ENCODE measurements around the gene INPP4B.

INPP4B gene

GRCh38 chr4:142846108-142846728 is at the start of gene INPP4B:
Gene INPP4B (minus strand): TSS chr4:142846301.
- DNase-seq: no peak

GRCh38 chr4:142893012-142893411 is 46.9 kb upstream of the INPP4B start:
- DNase-seq: no peak

- no peak for DNase-seq
These were observed 40.5 kb upstream of the INPP4B start for GRCh38 chr4:142886566-142886965.

GRCh38 chr4:142883040-142883832 is 37.1 kb upstream of the INPP4B start:
- DNase-seq: no peak

- DNase-seq: no peak
These were observed 36.1 kb upstream of the INPP4B start for GRCh38 chr4:142882159-142882558.

- no peak for DNase-seq
These were observed 35.2 kb upstream of the INPP4B start for GRCh38 chr4:142881331-142881730.

GRCh38 chr4:142875117-142875516 is 29.0 kb upstream of the INPP4B start:
- DNase-seq: no peak

- DNase-seq: no peak
These were observed 28.6 kb upstream of the INPP4B start for GRCh38 chr4:142874684-142875083.

- DNase-seq: no peak
These were observed 20.6 kb upstream of the INPP4B start for GRCh38 chr4:142866685-142867084.

GRCh38 chr4:142861351-142861750 is 15.2 kb upstream of the INPP4B start:
- no peak for DNase-seq

GRCh38 chr4:142858965-142859364 is 12.9 kb upstream of the INPP4B start:
- DNase-seq: no peak

GRCh38 chr4:142858446-142858845 is 12.3 kb upstream of the INPP4B start:
- DNase-seq: no peak

GRCh38 chr4:142856576-142856975 is 10.5 kb upstream of the INPP4B start:
- DNase-seq: no peak

GRCh38 chr4:142850478-142850877 is 4.4 kb upstream of the INPP4B start:
- DNase-seq: no peak

- peak; percentile 59 for DNase-seq
These were observed 862 bp upstream of the INPP4B start for GRCh38 chr4:142846729-142847596.

- no peak for DNase-seq
These were observed 601 bp downstream of the INPP4B start for GRCh38 chr4:142845293-142846107.

GRCh38 chr4:142844782-142845181 is 1.3 kb downstream of the INPP4B start:
- DNase-seq: no peak

GRCh38 chr4:142840516-142841123 is 5.5 kb downstream of the INPP4B start:
- no peak for DNase-seq

GRCh38 chr4:142838778-142839177 is 7.3 kb downstream of the INPP4B start:
- no peak for DNase-seq

GRCh38 chr4:142832022-142832421 is 14.1 kb downstream of the INPP4B start:
- no peak for DNase-seq

- DNase-seq: no peak
These were observed 19.4 kb downstream of the INPP4B start for GRCh38 chr4:142826503-142827241.
